Endothelial cell of umbilical vein (primary cell): Measurements from ENCODE around the gene POLR3G. TPM values are rescaled to one million over a fixed set of nuclear protein-coding genes. Genes with fewer than 3 reads are reported as not detected.

Source experiments
- BruUV-seq: library from RNA; stranded (reverse); fragments of 400-500 nt; replicated peaks from 2 replicates; lab custom pipeline; 2021; lab: Mats Ljungman, UMichigan
- CTCF ChIA-PET: fragments of 300-600, 350-600 bp; sonication (Branson Sonifier 250); formaldehyde crosslinking; loops from one replicate; lab custom pipeline; 2021; ENCODE audit warnings: antibody characterized with exemption, inconsistent platforms; lab: Charles Lee
- POLR2A ChIA-PET: fragments of 300-600, 350-600 bp; sonication (Branson Sonifier 250); formaldehyde crosslinking; loops from one replicate; lab custom pipeline; 2021; ENCODE audit warnings: antibody characterized with exemption, inconsistent platforms; lab: Charles Lee
- DNase-seq: peaks from one replicate; pipeline ENCODE4 v3.0.0-alpha.2; 2011; ENCODE audit warnings: low read depth, low spot score
- FAIRE-seq: peaks from 2 replicates; lab custom pipeline; 2011; peaks lifted over from hg19 to GRCh38; lab: Jason Lieb, UNC
- H2AFZ ChIP-seq: 2 replicates; pipeline ENCODE4 v1.6.0; 2012; ENCODE audit warnings: low read depth, low read length, control low read depth, inconsistent platforms
- H3K27ac ChIP-seq: 2 replicates; pipeline ENCODE4 v1.5.1; 2011; ENCODE audit warnings: low read depth, mild to moderate bottlenecking, control low read depth, low read length, moderate library complexity; ENCODE audit not compliant: insufficient read depth
- H3K27me3 ChIP-seq, 2 experiments: 2 replicates each; pipeline versions ENCODE4 v1.6.0 to v1.6.1; 2011; ENCODE audit warnings: low read length in 2 of 2, mixed read lengths in 1 of 2; ENCODE audit not compliant: control insufficient read depth in 2 of 2, insufficient read depth in 2 of 2
- H3K36me3 ChIP-seq, 2 experiments: 2 replicates in 1 of 2; 3 replicates in 1 of 2; pipeline ENCODE4 v1.5.1; 2011; ENCODE audit warnings: low read length in 2 of 2, mild to moderate bottlenecking in 1 of 2, moderate library complexity in 1 of 2; ENCODE audit not compliant: control insufficient read depth in 2 of 2, insufficient read depth in 2 of 2; ENCODE audit errors: extremely low read depth in 1 of 2
- H3K4me1 ChIP-seq: 3 replicates; pipeline ENCODE4 v1.5.1; 2011; ENCODE audit warnings: mild to moderate bottlenecking, low read length; ENCODE audit not compliant: control insufficient read depth, insufficient read depth; ENCODE audit errors: extremely low read depth
- H3K4me2 ChIP-seq: 2 replicates; pipeline ENCODE4 v1.6.1; 2011; ENCODE audit warnings: low read length, control low read depth, mixed read lengths; ENCODE audit not compliant: insufficient read depth
- H3K4me3 ChIP-seq, 3 experiments: fragments of 200-600 bp in 1 of 3; sonication (generic), shearing (Covaris generic) in 1 of 3; replicated peaks in 1 of 3; 2 replicates each; pipeline ENCODE4 v1.5.1; 2011 to 2016; ENCODE audit warnings: control low read depth in 3 of 3, low read length in 3 of 3, mild to moderate bottlenecking in 2 of 3, inconsistent platforms in 1 of 3, low read depth in 1 of 3, moderate library complexity in 1 of 3; ENCODE audit not compliant: insufficient read depth in 1 of 3
- H3K79me2 ChIP-seq: 2 replicates; pipeline ENCODE4 v1.6.0; 2012; ENCODE audit warnings: low read length, inconsistent platforms; ENCODE audit not compliant: control insufficient read depth, insufficient read depth
- H3K9ac ChIP-seq: replicated peaks from 2 replicates; pipeline ENCODE3; 2011; ENCODE audit warnings: low read length, control low read depth; ENCODE audit not compliant: insufficient read depth; ENCODE audit errors: extremely low read depth
- H3K9me1 ChIP-seq: replicated peaks from 3 replicates; pipeline ENCODE4 v1.6.0; 2011; ENCODE audit warnings: mild to moderate bottlenecking, low read length; ENCODE audit not compliant: control insufficient read depth, insufficient read depth; ENCODE audit errors: extremely low read depth
- H3K9me3 ChIP-seq: replicated peaks from 2 replicates; pipeline ENCODE4 v1.5.1; 2012; ENCODE audit warnings: low read length, inconsistent platforms; ENCODE audit not compliant: control insufficient read depth, insufficient read depth
- H4K20me1 ChIP-seq: replicated peaks from 2 replicates; pipeline ENCODE3; 2011; ENCODE audit warnings: mild to moderate bottlenecking, low read length; ENCODE audit not compliant: control insufficient read depth, insufficient read depth; ENCODE audit errors: extremely low read depth
- EZH2 ChIP-seq: IDR thresholded peaks from 2 replicates; pipeline ENCODE4 v1.6.1; 2012; ENCODE audit warnings: borderline replicate concordance, low read depth, mild to moderate bottlenecking, moderate library complexity, low read length, inconsistent platforms; ENCODE audit not compliant: severe bottlenecking
- FOS ChIP-seq: IDR thresholded peaks from 2 replicates; pipeline ENCODE4 v1.6.1; 2011; ENCODE audit warnings: mild to moderate bottlenecking, low read length, moderate library complexity, borderline replicate concordance; ENCODE audit not compliant: insufficient read depth
- GATA2 ChIP-seq: IDR thresholded peaks from 2 replicates; pipeline ENCODE4 v1.7.0; 2011; ENCODE audit warnings: low read depth, mild to moderate bottlenecking, moderate library complexity, mixed read lengths, low read length; ENCODE audit not compliant: insufficient read length, insufficient read depth
- JUN ChIP-seq: IDR thresholded peaks from 2 replicates; pipeline ENCODE4 v1.6.1; 2011; ENCODE audit warnings: borderline replicate concordance, low read depth; ENCODE audit not compliant: insufficient read length, insufficient read depth
- MAX ChIP-seq: IDR thresholded peaks from 2 replicates; pipeline ENCODE4 v1.6.1; 2011; ENCODE audit not compliant: insufficient read depth, insufficient read length
- MYC ChIP-seq: IDR thresholded peaks from one replicate; pipeline ENCODE4 v1.6.1; 2011; ENCODE audit warnings: mild to moderate bottlenecking, low read depth, low read length
- POLR2A ChIP-seq: IDR thresholded peaks from 2 replicates; pipeline ENCODE4 v1.6.1; 2012; ENCODE audit warnings: low read depth, mild to moderate bottlenecking, control low read depth, low read length
- POLR2AphosphoS5 ChIP-seq: IDR thresholded peaks from 2 replicates; pipeline ENCODE4 v1.6.1; 2012; ENCODE audit warnings: low read depth, mild to moderate bottlenecking, control low read depth, low read length, moderate library complexity; ENCODE audit not compliant: insufficient read depth
- dilution Hi-C: fragments of 300-500 bp; cut with MboI; formaldehyde crosslinking; loops from one replicate; pipeline ENCODE4 v1.15.0; 2019; ENCODE audit warnings: low sequenced_read_pairs; ENCODE audit not compliant: extremely low pct_ligation_motif_present
- intact Hi-C: fragments of 100-400 bp; cut with micrococcal nuclease; formaldehyde crosslinking; loops from one replicate; pipeline ENCODE4 v1.10.0; 2022
- polyA plus RNA-seq, 4 experiments: library from polyadenylated mRNA; depleted of rRNA in 3 of 4; stranded (reverse) in 3 of 4; unstranded in 1 of 4; fragments of >200 nt; gene quantifications; 2 replicates each; pipeline versions ENCODE4 v1.2.1 to v1.2.3, GENCODE V29; 2011 to 2012; ENCODE audit warnings: missing spikeins in 1 of 4
- total RNA-seq: library from RNA; stranded (reverse); gene quantifications from 2 replicates; pipeline ENCODE4 v1.2.3, GENCODE V29; 2021
- TF ChIP-seq, protein P1 (sequence below), 2 donors: IDR thresholded peaks; 1 replicate in 1 of 2; 2 replicates in 1 of 2; pipeline ENCODE4 v1.5.1; 2011; ENCODE audit warnings: low read length in 2 of 2, mild to moderate bottlenecking in 2 of 2, moderate library complexity in 2 of 2, control low read depth in 1 of 2, inconsistent platforms in 1 of 2, low read depth in 1 of 2; ENCODE audit not compliant: insufficient read depth in 1 of 2; ENCODE audit errors: extremely low read depth in 1 of 2

The POLR3G gene
- total and polyA plus RNA-seq, 2 donors (not counting 3 experiments of a cell fraction or from before 2014, with no cell fraction given) = 15.0 to 15.7 TPM

GRCh38 chr5:90550963-90551362, 76.3 kb downstream of the POLR3G start:
- CTCF ChIA-PET = interaction anchor here (0.6 to 0.7 kb wide), 2 partner anchors 9 to 974 kb away, joined by 3 read pairs; no protein-coding TSS in a partner anchor

More at GRCh38 chr5:90550963-90551362, 76.3 kb downstream of the POLR3G start:
- peaks cover 20 to 37% of the 10 kb centered on the region in 2 experiments for H3K27me3 ChIP-seq
- intact Hi-C loops = no loop called here
- H3K27ac ChIP-seq = no peak overlapping the region
- no peak overlapping the region for H3K4me2 ChIP-seq
- H3K4me3 ChIP-seq = no peak overlapping the region
- FAIRE-seq = no peak
- no peak overlapping the region for H2AFZ ChIP-seq
- DNase-seq = no peak
- no peak overlapping the region for H3K9ac ChIP-seq
- H3K36me3 ChIP-seq = no peaks in the 10 kb centered on the region
- no peaks in the 10 kb centered on the region for H4K20me1 ChIP-seq
- POLR2A ChIA-PET = no interaction called here
- TF ChIP-seq FOS = no peak
- no peak for TF ChIP-seq MAX
- no peak for TF ChIP-seq POLR2AphosphoS5
- no peak for TF ChIP-seq EZH2
- TF ChIP-seq POLR2A = no peak
- TF ChIP-seq, protein P1, sequence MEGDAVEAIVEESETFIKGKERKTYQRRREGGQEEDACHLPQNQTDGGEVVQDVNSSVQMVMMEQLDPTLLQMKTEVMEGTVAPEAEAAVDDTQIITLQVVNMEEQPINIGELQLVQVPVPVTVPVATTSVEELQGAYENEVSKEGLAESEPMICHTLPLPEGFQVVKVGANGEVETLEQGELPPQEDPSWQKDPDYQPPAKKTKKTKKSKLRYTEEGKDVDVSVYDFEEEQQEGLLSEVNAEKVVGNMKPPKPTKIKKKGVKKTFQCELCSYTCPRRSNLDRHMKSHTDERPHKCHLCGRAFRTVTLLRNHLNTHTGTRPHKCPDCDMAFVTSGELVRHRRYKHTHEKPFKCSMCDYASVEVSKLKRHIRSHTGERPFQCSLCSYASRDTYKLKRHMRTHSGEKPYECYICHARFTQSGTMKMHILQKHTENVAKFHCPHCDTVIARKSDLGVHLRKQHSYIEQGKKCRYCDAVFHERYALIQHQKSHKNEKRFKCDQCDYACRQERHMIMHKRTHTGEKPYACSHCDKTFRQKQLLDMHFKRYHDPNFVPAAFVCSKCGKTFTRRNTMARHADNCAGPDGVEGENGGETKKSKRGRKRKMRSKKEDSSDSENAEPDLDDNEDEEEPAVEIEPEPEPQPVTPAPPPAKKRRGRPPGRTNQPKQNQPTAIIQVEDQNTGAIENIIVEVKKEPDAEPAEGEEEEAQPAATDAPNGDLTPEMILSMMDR (IDR thresholded peaks at IDR 0.05; ENCODE audit: extremely low read depth in 1 of 2, insufficient read depth in 1 of 2, low read depth in 1 of 2, low read length in 2 of 2) = no peak
- TF ChIP-seq JUN = no peak
- TF ChIP-seq GATA2 = no peak
- TF ChIP-seq MYC = no peak
- no peaks in the 10 kb centered on the region for H3K9me1 ChIP-seq
- BruUV-seq = no TSS peak
- H3K79me2 ChIP-seq = no peaks in the 10 kb centered on the region
- dilution Hi-C loops = no loop called here
- no peaks in the 10 kb centered on the region for H3K9me3 ChIP-seq
- no peaks in the 10 kb centered on the region for H3K4me1 ChIP-seq
